Esophagus squamous epithelium (tissue), 4 donors: ENCODE results near the gene PPFIA2.

ENCODE experiments used
- POLR2A ChIP-seq, 4 donors: fragments of 450-650 bp; IDR thresholded peaks; one replicate each; pipeline ENCODE4 v1.6.1; 2017; ENCODE audit warnings: antibody characterized with exemption in 4 of 4, mild to moderate bottlenecking in 4 of 4, moderate library complexity in 3 of 4
- TF ChIP-seq, protein P1 (sequence below), 6 experiments: fragments of 450-650 bp in 4 of 6; fragments of 200-600 bp in 2 of 6; sonication (generic) in 2 of 6; IDR thresholded peaks; one replicate each; pipeline ENCODE4 v1.5.1; 2016 to 2019; ENCODE audit warnings: antibody characterized with exemption in 6 of 6, mild to moderate bottlenecking in 4 of 6, moderate library complexity in 4 of 6

DNA sequence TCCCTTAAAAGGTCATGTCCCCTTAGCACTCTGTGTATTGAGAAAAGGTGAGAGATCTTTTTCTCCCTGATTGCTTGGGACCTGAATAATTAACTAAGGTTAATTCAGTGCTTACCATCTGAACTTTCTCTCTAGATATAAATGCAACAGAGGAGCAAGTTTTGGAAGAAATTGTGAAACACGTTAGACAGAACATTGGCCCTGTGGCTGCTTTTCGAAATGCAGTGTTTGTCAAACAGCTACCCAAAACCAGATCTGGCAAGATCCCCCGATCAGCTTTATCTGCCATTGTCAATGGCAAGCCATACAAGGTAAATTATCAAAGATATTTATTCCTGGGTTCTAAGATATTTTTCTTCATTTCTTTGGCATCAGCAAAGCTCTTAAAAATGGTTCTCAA is 505.8 kb downstream of the PPFIA2 start:
- TF ChIP-seq, protein P1, sequence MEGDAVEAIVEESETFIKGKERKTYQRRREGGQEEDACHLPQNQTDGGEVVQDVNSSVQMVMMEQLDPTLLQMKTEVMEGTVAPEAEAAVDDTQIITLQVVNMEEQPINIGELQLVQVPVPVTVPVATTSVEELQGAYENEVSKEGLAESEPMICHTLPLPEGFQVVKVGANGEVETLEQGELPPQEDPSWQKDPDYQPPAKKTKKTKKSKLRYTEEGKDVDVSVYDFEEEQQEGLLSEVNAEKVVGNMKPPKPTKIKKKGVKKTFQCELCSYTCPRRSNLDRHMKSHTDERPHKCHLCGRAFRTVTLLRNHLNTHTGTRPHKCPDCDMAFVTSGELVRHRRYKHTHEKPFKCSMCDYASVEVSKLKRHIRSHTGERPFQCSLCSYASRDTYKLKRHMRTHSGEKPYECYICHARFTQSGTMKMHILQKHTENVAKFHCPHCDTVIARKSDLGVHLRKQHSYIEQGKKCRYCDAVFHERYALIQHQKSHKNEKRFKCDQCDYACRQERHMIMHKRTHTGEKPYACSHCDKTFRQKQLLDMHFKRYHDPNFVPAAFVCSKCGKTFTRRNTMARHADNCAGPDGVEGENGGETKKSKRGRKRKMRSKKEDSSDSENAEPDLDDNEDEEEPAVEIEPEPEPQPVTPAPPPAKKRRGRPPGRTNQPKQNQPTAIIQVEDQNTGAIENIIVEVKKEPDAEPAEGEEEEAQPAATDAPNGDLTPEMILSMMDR (IDR thresholded peaks at IDR 0.05), result no peak
- no peak for TF ChIP-seq POLR2A (IDR thresholded peaks at IDR 0.05)
